ENCODE data around the gene ZNF20. TPM values are rescaled to one million over a fixed set of nuclear protein-coding genes. Genes with fewer than 3 reads are reported as not detected.

The ZNF20 gene
- total and polyA plus RNA-seq, 9 of the 15 experiments (the other 6 are each of a cell fraction or from before 2014, with no cell fraction given): 1.4 to 3.7 (median 3.1) TPM

GRCh38 chr19:12156223-12157058 lies 16.3 kb upstream of the ZNF20 start, which contains the start of gene ZNF625 (continued):
- no peak for TF ChIP-seq ZNF407 (IDR thresholded peaks at IDR 0.05; ENCODE audit: low read depth)
- no peak for TF ChIP-seq ZNF280A (IDR thresholded peaks at IDR 0.05; ENCODE audit: low read depth, partially characterized antibody)
- TF ChIP-seq TBL1XR1 (IDR thresholded peaks at IDR 0.05; ENCODE audit: low read length in 2 of 2): no peak
- no peak for TF ChIP-seq POLR2B (IDR thresholded peaks at IDR 0.05; ENCODE audit: low read depth, partially characterized antibody)
- TF ChIP-seq SUPT5H (IDR thresholded peaks at IDR 0.05): no peak
- no peak for TF ChIP-seq THAP12 (CRISPR knock-in tag; IDR thresholded peaks at IDR 0.05)
- no peak for TF ChIP-seq ZFX (CRISPR knock-in tag; IDR thresholded peaks at IDR 0.05)
- no peak for TF ChIP-seq ZNF134 (CRISPR knock-in tag; conservative IDR thresholded peaks at IDR 0.05)
- TF ChIP-seq CTBP1 (IDR thresholded peaks at IDR 0.05; ENCODE audit: borderline replicate concordance): no peak
- no peak for TF ChIP-seq MIER1 (IDR thresholded peaks at IDR 0.05; ENCODE audit: low read depth)
- no peak for TF ChIP-seq LEF1 (IDR thresholded peaks at IDR 0.05)
